HL-60/S4 treated with retinoic acid at 250 ng/mL for 4 days and 3 days (cell line): ENCODE results near the gene KLF1.

ENCODE experiments used
- in situ Hi-C: fragments of 300-500 bp; cut with MboI; formaldehyde crosslinking; loops from 2 replicates; pipeline ENCODE4 v1.7.0; 2022; ENCODE audit warnings: low sequenced_read_pairs

Gene KLF1

DNA sequence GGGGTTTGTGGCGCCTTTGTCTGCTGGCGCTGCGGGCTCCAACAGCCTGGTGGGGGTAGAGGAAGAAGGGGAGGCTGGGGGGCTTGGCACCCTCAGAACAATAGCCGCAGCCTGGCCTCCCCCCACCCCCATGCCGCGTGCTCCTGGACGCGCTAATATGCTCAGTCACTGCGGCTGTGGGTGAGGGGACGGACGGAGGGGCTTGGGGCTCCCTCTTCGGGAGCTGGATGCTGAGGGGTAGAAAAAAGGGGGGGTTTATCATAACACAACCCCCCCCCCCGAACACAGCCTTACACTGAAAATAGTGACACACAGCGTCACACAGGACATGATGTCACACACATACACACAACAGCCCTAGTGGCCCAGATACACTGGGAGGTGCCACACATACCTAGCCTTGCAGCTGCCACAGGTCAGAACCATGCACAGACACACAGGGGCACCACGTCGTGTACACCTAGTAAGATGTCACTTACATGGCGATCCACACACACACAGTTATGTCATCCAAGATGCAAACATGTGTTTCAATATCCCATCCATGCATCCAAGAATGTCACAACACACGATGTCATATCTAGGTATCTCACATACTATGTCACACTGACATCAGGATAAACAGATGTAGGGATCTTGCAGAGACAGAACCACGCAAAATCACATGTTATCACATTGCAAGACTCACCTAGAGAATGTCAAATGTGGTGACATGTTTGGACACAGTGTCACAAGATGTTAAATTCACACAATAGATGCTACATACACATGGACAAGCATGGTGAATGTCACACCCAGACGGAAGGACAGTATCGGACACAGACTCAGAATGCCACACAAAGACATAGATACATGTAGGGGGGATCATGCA lies 47.9 kb downstream of the KLF1 start:
- in situ Hi-C loops: no loop called here

GRCh38 chr19:12838182-12838885 lies 48.7 kb downstream of the KLF1 start, which contains the start of gene MAST1:
Gene MAST1 (plus strand): TSS chr19:12838515. CDS start chr19:12838573, 58 bp downstream.
- in situ Hi-C loops: no loop called here

- in situ Hi-C loops: no loop called here
Observed at GRCh38 chr19:12837225-12837624, 49.8 kb downstream of the KLF1 start.

- in situ Hi-C loops: no loop called here
Observed at GRCh38 chr19:12836529-12836863, 50.5 kb downstream of the KLF1 start.

GRCh38 chr19:12834976-12835757 lies 51.8 kb downstream of the KLF1 start:
- in situ Hi-C loops: no loop called here

- in situ Hi-C loops: no loop called here
Observed at GRCh38 chr19:12834566-12834943, 52.4 kb downstream of the KLF1 start, which contains the start of gene RTBDN. Gene RTBDN (minus strand): TSS chr19:12834579. CDS start chr19:12829979, 4,600 bp downstream.
